ENCODE results near the gene CNTRL.

The CNTRL gene

GRCh38 chr9:121143771-121144170 is 69.0 kb downstream of the CNTRL start:
- Histone ChIP-seq H3K27me3 (ENCODE audit: insufficient read depth, low read length) (no peaks in the 10 kb centered on the region), H3K9me3 (ENCODE audit: low read length) (no peaks in the 10 kb centered on the region), H3K36me3 (ENCODE audit: insufficient read depth, low read length) (peaks cover 84% of the 10 kb centered on the region), H2AFZ (ENCODE audit: low read depth, low read length) (no peak overlapping the region), H3K4me3 (ENCODE audit: low read length) (no peak overlapping the region), H3K4me1 (ENCODE audit: insufficient read depth, low read length) (peaks cover 8% of the 10 kb centered on the region)

- H3K36me3 ChIP-seq (ENCODE audit: insufficient read depth, low read length), result peaks cover 82% of the 10 kb centered on the region
- H2AFZ ChIP-seq (ENCODE audit: low read depth, low read length), result no peak overlapping the region
- no peaks in the 10 kb centered on the region for H3K9me3 ChIP-seq (ENCODE audit: low read length)
- H3K4me3 ChIP-seq (ENCODE audit: low read length), result no peak overlapping the region
- peaks cover 8% of the 10 kb centered on the region for H3K4me1 ChIP-seq (ENCODE audit: insufficient read depth, low read length)
- no peaks in the 10 kb centered on the region for H3K27me3 ChIP-seq (ENCODE audit: insufficient read depth, low read length)
Measured at GRCh38 chr9:121144482-121144881, 69.7 kb downstream of the CNTRL start.

- no peaks in the 10 kb centered on the region for H3K9me3 ChIP-seq (ENCODE audit: low read length)
- no peak overlapping the region for H3K4me3 ChIP-seq (ENCODE audit: low read length)
- no peaks in the 10 kb centered on the region for H3K27me3 ChIP-seq (ENCODE audit: insufficient read depth, low read length)
- peaks cover 8% of the 10 kb centered on the region for H3K4me1 ChIP-seq (ENCODE audit: insufficient read depth, low read length)
- H3K36me3 ChIP-seq (ENCODE audit: insufficient read depth, low read length), result peaks cover 64% of the 10 kb centered on the region
- H2AFZ ChIP-seq (ENCODE audit: low read depth, low read length), result no peak overlapping the region
Measured at GRCh38 chr9:121150188-121150587, 75.4 kb downstream of the CNTRL start.

- H3K4me1 ChIP-seq (ENCODE audit: insufficient read depth, low read length), result no peaks in the 10 kb centered on the region
- peaks cover 63% of the 10 kb centered on the region for H3K36me3 ChIP-seq (ENCODE audit: insufficient read depth, low read length)
- no peaks in the 10 kb centered on the region for H3K9me3 ChIP-seq (ENCODE audit: low read length)
Measured at GRCh38 chr9:121153642-121154041, 78.9 kb downstream of the CNTRL start.

GRCh38 chr9:121154782-121155181 is 80.0 kb downstream of the CNTRL start:
- Histone ChIP-seq H3K36me3 (ENCODE audit: insufficient read depth, low read length) (peaks cover 62% of the 10 kb centered on the region), H3K27me3 (ENCODE audit: insufficient read depth, low read length) (no peaks in the 10 kb centered on the region), H3K4me3 (ENCODE audit: low read length) (no peak overlapping the region), H3K9me3 (ENCODE audit: low read length) (no peaks in the 10 kb centered on the region), H3K4me1 (ENCODE audit: insufficient read depth, low read length) (no peaks in the 10 kb centered on the region), H2AFZ (ENCODE audit: low read depth, low read length) (no peak overlapping the region)

More at GRCh38 chr9:121153642-121154041, 78.9 kb downstream of the CNTRL start:
- Histone ChIP-seq H2AFZ (ENCODE audit: low read depth, low read length) (no peak overlapping the region), H3K27me3 (ENCODE audit: insufficient read depth, low read length) (no peaks in the 10 kb centered on the region), H3K4me3 (ENCODE audit: low read length) (no peak overlapping the region)

- H3K27me3 ChIP-seq (ENCODE audit: insufficient read depth, low read length), result no peaks in the 10 kb centered on the region
- H3K9me3 ChIP-seq (ENCODE audit: low read length), result no peaks in the 10 kb centered on the region
- no peak overlapping the region for H3K4me3 ChIP-seq (ENCODE audit: low read length)
- H2AFZ ChIP-seq (ENCODE audit: low read depth, low read length), result no peak overlapping the region
- H3K36me3 ChIP-seq (ENCODE audit: insufficient read depth, low read length), result peaks cover 63% of the 10 kb centered on the region
- no peaks in the 10 kb centered on the region for H3K4me1 ChIP-seq (ENCODE audit: insufficient read depth, low read length)
Measured at GRCh38 chr9:121156263-121156731, 81.5 kb downstream of the CNTRL start.

GRCh38 chr9:121157939-121158338 is 83.2 kb downstream of the CNTRL start:
- H3K27me3 ChIP-seq (ENCODE audit: insufficient read depth, low read length), result no peaks in the 10 kb centered on the region
- H3K4me1 ChIP-seq (ENCODE audit: insufficient read depth, low read length), result no peaks in the 10 kb centered on the region
- no peaks in the 10 kb centered on the region for H3K9me3 ChIP-seq (ENCODE audit: low read length)
- no peak overlapping the region for H3K4me3 ChIP-seq (ENCODE audit: low read length)
- H2AFZ ChIP-seq (ENCODE audit: low read depth, low read length), result no peak overlapping the region
- H3K36me3 ChIP-seq (ENCODE audit: insufficient read depth, low read length), result peaks cover 68% of the 10 kb centered on the region

GRCh38 chr9:121160025-121160424 is 85.3 kb downstream of the CNTRL start:
- Histone ChIP-seq H3K9me3 (ENCODE audit: low read length) (no peaks in the 10 kb centered on the region), H3K27me3 (ENCODE audit: insufficient read depth, low read length) (no peaks in the 10 kb centered on the region), H3K4me1 (ENCODE audit: insufficient read depth, low read length) (no peaks in the 10 kb centered on the region), H2AFZ (ENCODE audit: low read depth, low read length) (no peak overlapping the region), H3K36me3 (ENCODE audit: insufficient read depth, low read length) (peaks cover 63% of the 10 kb centered on the region), H3K4me3 (ENCODE audit: low read length) (no peak overlapping the region)

GRCh38 chr9:121168052-121168451 is 93.3 kb downstream of the CNTRL start:
- Histone ChIP-seq H3K4me1 (ENCODE audit: insufficient read depth, low read length) (no peaks in the 10 kb centered on the region), H2AFZ (ENCODE audit: low read depth, low read length) (no peak overlapping the region), H3K27me3 (ENCODE audit: insufficient read depth, low read length) (no peaks in the 10 kb centered on the region), H3K36me3 (ENCODE audit: insufficient read depth, low read length) (peaks cover 68% of the 10 kb centered on the region), H3K4me3 (ENCODE audit: low read length) (no peak overlapping the region), H3K9me3 (ENCODE audit: low read length) (no peaks in the 10 kb centered on the region)

GRCh38 chr9:121169094-121169601 is 94.4 kb downstream of the CNTRL start:
- Histone ChIP-seq H3K4me1 (ENCODE audit: insufficient read depth, low read length) (no peaks in the 10 kb centered on the region), H2AFZ (ENCODE audit: low read depth, low read length) (no peak overlapping the region), H3K27me3 (ENCODE audit: insufficient read depth, low read length) (no peaks in the 10 kb centered on the region), H3K9me3 (ENCODE audit: low read length) (no peaks in the 10 kb centered on the region), H3K36me3 (ENCODE audit: insufficient read depth, low read length) (peaks cover 76% of the 10 kb centered on the region), H3K4me3 (ENCODE audit: low read length) (no peak overlapping the region)

- H3K27me3 ChIP-seq (ENCODE audit: insufficient read depth, low read length), result no peaks in the 10 kb centered on the region
- peaks cover 74% of the 10 kb centered on the region for H3K36me3 ChIP-seq (ENCODE audit: insufficient read depth, low read length)
- no peaks in the 10 kb centered on the region for H3K9me3 ChIP-seq (ENCODE audit: low read length)
- H3K4me3 ChIP-seq (ENCODE audit: low read length), result no peak overlapping the region
- H3K4me1 ChIP-seq (ENCODE audit: insufficient read depth, low read length), result no peaks in the 10 kb centered on the region
- no peak overlapping the region for H2AFZ ChIP-seq (ENCODE audit: low read depth, low read length)
Measured at GRCh38 chr9:121171236-121171635, 96.5 kb downstream of the CNTRL start.

GRCh38 chr9:121172726-121173487 is 98.2 kb downstream of the CNTRL start:
- Histone ChIP-seq H3K4me1 (ENCODE audit: insufficient read depth, low read length) (no peaks in the 10 kb centered on the region), H3K27me3 (ENCODE audit: insufficient read depth, low read length) (no peaks in the 10 kb centered on the region), H2AFZ (ENCODE audit: low read depth, low read length) (no peak overlapping the region), H3K36me3 (ENCODE audit: insufficient read depth, low read length) (peaks cover 71% of the 10 kb centered on the region), H3K9me3 (ENCODE audit: low read length) (no peaks in the 10 kb centered on the region), H3K4me3 (ENCODE audit: low read length) (no peak overlapping the region)

GRCh38 chr9:121173501-121173900 is 98.7 kb downstream of the CNTRL start:
- Histone ChIP-seq H3K9me3 (ENCODE audit: low read length) (no peaks in the 10 kb centered on the region), H3K4me3 (ENCODE audit: low read length) (no peak overlapping the region), H2AFZ (ENCODE audit: low read depth, low read length) (no peak overlapping the region), H3K27me3 (ENCODE audit: insufficient read depth, low read length) (no peaks in the 10 kb centered on the region), H3K36me3 (ENCODE audit: insufficient read depth, low read length) (peaks cover 71% of the 10 kb centered on the region), H3K4me1 (ENCODE audit: insufficient read depth, low read length) (no peaks in the 10 kb centered on the region)
